B cell (primary cell): Measurements from ENCODE around the gene VAV3. TPM values are rescaled to one million over a fixed set of nuclear protein-coding genes. Genes with fewer than 3 reads are reported as not detected.

Experiments
- ATAC-seq: fragments of 200-7000 bp; cut with Tn5 transposase; one replicate; pipeline ENCODE4 v1.10.0; 2021; ENCODE audit warnings: low read depth, mild to moderate bottlenecking, moderate number of reproducible peaks, moderate library complexity
- CTCF ChIA-PET: fragments of 350-600 bp; sonication (Branson Sonifier 250); formaldehyde crosslinking; loops from one replicate; lab custom pipeline; 2021; ENCODE audit warnings: antibody characterized with exemption, inconsistent platforms; lab: Charles Lee
- POLR2A ChIA-PET: fragments of 350-600 bp; sonication (Branson Sonifier 250); formaldehyde crosslinking; loops from one replicate; lab custom pipeline; 2021; ENCODE audit warnings: antibody characterized with exemption; lab: Charles Lee
- DNase-seq: peaks from one replicate; pipeline ENCODE4 v3.0.0; 2013
- H2AFZ ChIP-seq: 2 replicates; pipeline ENCODE4 v1.6.1; 2012; ENCODE audit warnings: mild to moderate bottlenecking, low read depth, low read length; ENCODE audit not compliant: insufficient read depth, poor library complexity, severe bottlenecking
- H3K27ac ChIP-seq, 2 donors: 1 replicate in 1 of 2; 2 replicates in 1 of 2; pipeline ENCODE4 v1.5.1; 2012 to 2013; ENCODE audit warnings: low read length in 2 of 2, mild to moderate bottlenecking in 2 of 2, moderate library complexity in 1 of 2
- H3K27me3 ChIP-seq, 4 experiments: fragments of 200-600 bp in 1 of 4; sonication (generic) in 1 of 4; replicated peaks in 1 of 4; 1 replicate in 2 of 4; 2 replicates in 2 of 4; pipeline versions ENCODE4 v1.6.1 to v1.7.0; 2013 to 2016; ENCODE audit warnings: low read length in 3 of 4, mild to moderate bottlenecking in 2 of 4, mixed read lengths in 1 of 4, moderate library complexity in 1 of 4; ENCODE audit not compliant: insufficient read depth in 4 of 4, control insufficient read depth in 3 of 4; ENCODE audit errors: control extremely low read depth in 1 of 4
- H3K36me3 ChIP-seq, 2 experiments: replicated peaks in 1 of 2; 1 replicate in 1 of 2; 2 replicates in 1 of 2; pipeline versions ENCODE4 v1.6.1 to v1.7.1; 2013; ENCODE audit warnings: low read length in 1 of 2; ENCODE audit not compliant: insufficient read depth in 2 of 2, control insufficient read depth in 1 of 2; ENCODE audit errors: control extremely low read depth in 1 of 2, extremely low read depth in 1 of 2
- H3K4me1 ChIP-seq, 2 donors: fragments of 200-600 bp in 1 of 2; sonication (generic) in 1 of 2; 1 replicate in 1 of 2; 2 replicates in 1 of 2; pipeline versions ENCODE4 v1.5.1 to v1.6.1; 2013 to 2017; ENCODE audit warnings: low read length in 2 of 2; ENCODE audit not compliant: control insufficient read depth in 2 of 2, insufficient read depth in 2 of 2
- H3K4me2 ChIP-seq: replicated peaks from 2 replicates; pipeline ENCODE3; 2012; ENCODE audit warnings: mild to moderate bottlenecking, low read depth, low read length; ENCODE audit not compliant: poor library complexity, severe bottlenecking
- H3K4me3 ChIP-seq, 5 experiments: fragments of 200-600 bp in 1 of 5; sonication (generic) in 1 of 5; 1 replicate in 3 of 5; 2 replicates in 2 of 5; pipeline versions ENCODE4 v1.5.1 to v1.7.0; 2011 to 2016; ENCODE audit warnings: low read length in 4 of 5, mild to moderate bottlenecking in 4 of 5, low read depth in 2 of 5, control low read depth in 1 of 5, moderate library complexity in 1 of 5; ENCODE audit not compliant: insufficient read depth in 1 of 5; ENCODE audit errors: control extremely low read depth in 1 of 5, extremely low read depth in 1 of 5
- H3K79me2 ChIP-seq: fragments of 200-600 bp; sonication (generic); one replicate; pipeline ENCODE4 v1.6.0; 2016; ENCODE audit warnings: low read length; ENCODE audit not compliant: control insufficient read depth, insufficient read depth
- H3K9ac ChIP-seq: fragments of 200-600 bp; sonication (generic); 2 replicates; pipeline ENCODE4 v1.6.1; 2017; ENCODE audit warnings: mild to moderate bottlenecking, low read length, moderate library complexity
- H3K9me3 ChIP-seq, 3 donors: one replicate each; pipeline versions ENCODE4 v1.6.1 to v1.7.1; 2013; ENCODE audit warnings: low read length in 2 of 3; ENCODE audit not compliant: control insufficient read depth in 2 of 3, insufficient read depth in 1 of 3; ENCODE audit errors: control extremely low read depth in 1 of 3
- H4K20me1 ChIP-seq: 2 replicates; pipeline ENCODE4 v1.6.0; 2012; ENCODE audit warnings: mild to moderate bottlenecking, low read length; ENCODE audit not compliant: insufficient read depth, control insufficient read depth, poor library complexity, severe bottlenecking
- H3K27ac Mint-ChIP-seq: one replicate; pipeline ENCODE4 v1.8.0; 2021; ENCODE audit warnings: mixed read lengths
- H3K27me3 Mint-ChIP-seq: one replicate; pipeline ENCODE4 v1.8.0; 2021; ENCODE audit warnings: mixed read lengths
- H3K4me1 Mint-ChIP-seq: one replicate; pipeline ENCODE4 v1.8.0; 2021; ENCODE audit warnings: mixed read lengths
- H3K4me3 Mint-ChIP-seq: one replicate; pipeline ENCODE4 v1.8.0; 2021; ENCODE audit warnings: mixed read lengths
- H3K9me3 Mint-ChIP-seq: one replicate; pipeline ENCODE4 v1.8.0; 2022; ENCODE audit warnings: mixed read lengths; ENCODE audit not compliant: insufficient read depth
- EZH2 ChIP-seq: IDR thresholded peaks from 2 replicates; pipeline ENCODE4 v1.6.1; 2012; ENCODE audit warnings: borderline replicate concordance, low read depth, mild to moderate bottlenecking, moderate library complexity, low read length; ENCODE audit not compliant: insufficient read depth, poor library complexity, severe bottlenecking
- WGBS: methylation state at CpG from one replicate; pipeline ENCODE4 v1.1.5; 2013; ENCODE audit warnings: missing lambda C conversion rate; ENCODE audit not compliant: insufficient coverage; 5-methylcytosine and 5-hydroxymethylcytosine counted together
- intact Hi-C: fragments of 100-400 bp; cut with micrococcal nuclease; formaldehyde crosslinking; loops from one replicate; pipeline ENCODE4 v1.10.0; 2022
- polyA plus RNA-seq: library from polyadenylated mRNA; depleted of rRNA; stranded (reverse); fragments of >200 nt; gene quantifications from 2 replicates; pipeline ENCODE4 v1.2.3, GENCODE V29; 2012
- total RNA-seq, 2 donors: library from RNA; stranded (reverse); fragments of 120-200 nt in 1 of 2; gene quantifications; 1 replicate in 1 of 2; 2 replicates in 1 of 2; pipeline versions ENCODE4 v1.2.3 to v1.2.4, GENCODE V29; 2013 to 2022
- TF ChIP-seq, protein P1 (sequence below): fragments of 200-600 bp; IDR thresholded peaks from one replicate; pipeline ENCODE4 v1.8.0; 2022; ENCODE audit warnings: antibody characterized with exemption, mild to moderate bottlenecking

VAV3 gene
- total and polyA plus RNA-seq, 2 donors (not counting 1 experiment from before 2014, with no cell fraction given) = 14.8 to 32.5 TPM

DNA sequence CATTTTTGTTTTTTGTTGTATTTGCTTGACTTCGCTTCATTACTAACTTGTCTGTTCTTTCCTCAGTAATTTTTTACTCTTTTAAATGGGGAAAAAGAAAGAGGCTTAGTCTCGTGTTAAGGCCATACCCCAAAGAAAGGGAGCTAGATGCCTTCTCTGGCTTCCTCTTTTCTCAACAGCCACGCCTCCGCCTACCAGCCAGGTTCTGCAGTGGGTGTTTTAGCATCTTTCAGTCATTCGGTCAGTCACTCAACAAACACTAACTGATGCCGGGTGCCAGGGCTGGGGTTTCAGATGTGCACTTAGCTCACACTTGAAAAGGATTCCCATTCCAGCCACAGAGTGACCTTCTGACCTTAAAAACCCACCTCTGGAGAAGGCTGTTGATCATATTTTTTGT, 46.3 kb upstream of the VAV3 start:
- TF ChIP-seq EZH2 = no peak
- TF ChIP-seq, protein P1, sequence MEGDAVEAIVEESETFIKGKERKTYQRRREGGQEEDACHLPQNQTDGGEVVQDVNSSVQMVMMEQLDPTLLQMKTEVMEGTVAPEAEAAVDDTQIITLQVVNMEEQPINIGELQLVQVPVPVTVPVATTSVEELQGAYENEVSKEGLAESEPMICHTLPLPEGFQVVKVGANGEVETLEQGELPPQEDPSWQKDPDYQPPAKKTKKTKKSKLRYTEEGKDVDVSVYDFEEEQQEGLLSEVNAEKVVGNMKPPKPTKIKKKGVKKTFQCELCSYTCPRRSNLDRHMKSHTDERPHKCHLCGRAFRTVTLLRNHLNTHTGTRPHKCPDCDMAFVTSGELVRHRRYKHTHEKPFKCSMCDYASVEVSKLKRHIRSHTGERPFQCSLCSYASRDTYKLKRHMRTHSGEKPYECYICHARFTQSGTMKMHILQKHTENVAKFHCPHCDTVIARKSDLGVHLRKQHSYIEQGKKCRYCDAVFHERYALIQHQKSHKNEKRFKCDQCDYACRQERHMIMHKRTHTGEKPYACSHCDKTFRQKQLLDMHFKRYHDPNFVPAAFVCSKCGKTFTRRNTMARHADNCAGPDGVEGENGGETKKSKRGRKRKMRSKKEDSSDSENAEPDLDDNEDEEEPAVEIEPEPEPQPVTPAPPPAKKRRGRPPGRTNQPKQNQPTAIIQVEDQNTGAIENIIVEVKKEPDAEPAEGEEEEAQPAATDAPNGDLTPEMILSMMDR = no peak
- H3K4me2 ChIP-seq = no peak overlapping the region
- H3K79me2 ChIP-seq = no peaks in the 10 kb centered on the region
- 37% methylated on average over 2 of the region's 6 CpGs for WGBS
- no peak for DNase-seq
- CTCF ChIA-PET = no interaction called here
- no peaks in the 10 kb centered on the region for H4K20me1 ChIP-seq
- peaks cover 20 to 21% of the 10 kb centered on the region in 2 donors for H3K4me1 ChIP-seq
- no peaks in the 10 kb centered on the region for H3K36me3 ChIP-seq
- H3K27ac ChIP-seq = no peak overlapping the region
- ATAC-seq = no peak
- intact Hi-C loops = no loop called here
- H3K9me3 ChIP-seq = no peaks in the 10 kb centered on the region
- H3K4me3 Mint-ChIP-seq = no peak overlapping the region
- no peaks in the 10 kb centered on the region for H3K27me3 Mint-ChIP-seq
- H3K27ac Mint-ChIP-seq = no peak overlapping the region
- no peaks in the 10 kb centered on the region for H3K9me3 Mint-ChIP-seq
- peaks cover 30% of the 10 kb centered on the region for H3K4me1 Mint-ChIP-seq
- H3K9ac ChIP-seq = no peak overlapping the region
- H3K27me3 ChIP-seq = no peaks in the 10 kb centered on the region
- POLR2A ChIA-PET = no interaction called here
- no peak overlapping the region for H3K4me3 ChIP-seq
- no peak overlapping the region for H2AFZ ChIP-seq

DNA sequence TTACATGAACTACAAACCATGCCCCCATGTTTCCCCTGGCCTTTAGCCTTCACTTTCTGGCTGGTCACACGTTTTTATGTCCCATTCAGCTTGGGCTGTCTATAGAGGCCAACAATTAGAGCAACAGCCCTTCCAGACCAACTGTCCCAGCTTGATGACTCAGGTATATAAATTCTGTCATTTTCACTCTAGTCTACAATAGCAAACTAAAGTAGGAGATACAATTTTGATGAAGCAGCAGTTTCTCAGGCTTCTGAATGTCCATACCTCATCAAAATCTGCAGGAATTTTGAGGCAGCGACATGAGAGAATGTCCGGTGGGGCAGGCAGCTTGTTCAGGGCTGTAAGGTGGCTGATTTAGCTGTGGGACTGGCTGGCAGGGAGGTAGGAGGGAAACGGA, 45.6 kb upstream of the VAV3 start:
- Histone ChIP-seq H4K20me1 (no peaks in the 10 kb centered on the region), H3K27me3 (no peaks in the 10 kb centered on the region), H3K4me1 (peaks cover 20 to 21% of the 10 kb centered on the region in 2 donors), H3K79me2 (no peaks in the 10 kb centered on the region), H3K4me3 (no peak overlapping the region), H3K9me3 (no peaks in the 10 kb centered on the region), H3K4me2 (no peak overlapping the region), H2AFZ (no peak overlapping the region), H3K36me3 (no peaks in the 10 kb centered on the region), H3K27ac (no peak overlapping the region), H3K9ac (no peak overlapping the region)
- Mint-ChIP-seq H3K27ac (no peak overlapping the region), H3K4me1 (peaks cover 30% of the 10 kb centered on the region), H3K27me3 (no peaks in the 10 kb centered on the region), H3K4me3 (no peak overlapping the region), H3K9me3 (no peaks in the 10 kb centered on the region)
- ChIA-PET POLR2A (no interaction called here), CTCF (interaction anchor here (0.6 to 1.0 kb wide), 3 partner anchors 14 to 127 kb away, joined by 3 to 6 read pairs (median 4); no protein-coding TSS in a partner anchor)
- TF ChIP-seq EZH2 = no peak
- ATAC-seq (no peak), DNase-seq (no peak)
- 90% methylated on average over 3 of the region's 4 CpGs for WGBS
- intact Hi-C loops = no loop called here
